SK-N-MC (cell line): ENCODE measurements around the gene TUBB2A.
"Not testable (repeated sequence)": the region's sequence is repeated elsewhere in the genome, so short reads cannot be mapped to it uniquely, and the experiment has no call there.

ENCODE experiments used
- DNase-seq: peaks from one replicate; pipeline ENCODE4 v3.0.0-alpha.2; 2011; ENCODE audit warnings: low read depth, low spot score
- H3K27ac ChIP-seq: fragments of 200-600 bp; sonication (generic); 2 replicates; pipeline ENCODE4 v1.5.1; 2016; ENCODE audit warnings: mixed run types
- H3K36me3 ChIP-seq: fragments of 200-600 bp; sonication (generic); 2 replicates; pipeline ENCODE4 v1.6.1; 2017; ENCODE audit warnings: antibody characterized with exemption, low read length, mixed read lengths; ENCODE audit not compliant: insufficient read depth
- H3K4me3 ChIP-seq: fragments of 200-600 bp; sonication (generic); 2 replicates; pipeline ENCODE4 v1.5.1; 2016
- H3K9ac ChIP-seq: fragments of 200-600 bp; sonication (generic); 2 replicates; pipeline ENCODE4 v1.8.0; 2017; ENCODE audit warnings: mixed run types, mixed read lengths; ENCODE audit not compliant: insufficient read length
- H3K9me3 ChIP-seq: fragments of 200-600 bp; sonication (generic); 2 replicates; pipeline ENCODE4 v1.6.1; 2017; ENCODE audit warnings: low read depth, mild to moderate bottlenecking, antibody characterized with exemption, low read length, moderate library complexity, mixed read lengths
- EZH2 ChIP-seq: fragments of 200-600 bp; sonication (generic); IDR thresholded peaks from one replicate; pipeline ENCODE4 v1.6.1; 2017; ENCODE audit warnings: antibody characterized with exemption
- FOXP2 ChIP-seq: optimal IDR thresholded peaks from 2 replicates; pipeline ENCODE3; 2011; ENCODE audit warnings: mild to moderate bottlenecking, moderate library complexity; ENCODE audit not compliant: insufficient read depth; ENCODE audit errors: extremely low read length, control extremely low read depth
- POLR2AphosphoS5 ChIP-seq: IDR thresholded peaks from 2 replicates; pipeline ENCODE4 v1.6.1; 2012; ENCODE audit warnings: mild to moderate bottlenecking, low read depth, low read length, borderline replicate concordance

TUBB2A gene

GRCh38 chr6:3157131-3157933 is at the start of gene TUBB2A:
TSS of gene TUBB2A (minus strand) at chr6:3157544. CDS start at chr6:3157463, 81 bp downstream.
- Histone ChIP-seq H3K36me3 (peaks cover 7% of the 10 kb centered on the region; the same call in 1 of the 2 replicates), H3K4me3 (peak within 1 kb of the TSS; percentile 89), H3K27ac (no peak within 1 kb of the TSS), H3K9me3 (no peaks in the 10 kb centered on the region), H3K9ac (peak within 1 kb of the TSS; percentile 83)
- TF ChIP-seq EZH2 (no peak), FOXP2 (no peak), POLR2AphosphoS5 (peak; percentile 90)
- no peak for DNase-seq

- no peak for DNase-seq
- Histone ChIP-seq H3K9me3 (no peaks in the 10 kb centered on the region), H3K36me3 (no peaks in the 10 kb centered on the region), H3K4me3 (no peak overlapping the region), H3K9ac (no peak overlapping the region), H3K27ac (no peak overlapping the region)
- TF ChIP-seq EZH2: no peak
Observed at GRCh38 chr6:3206339-3207015, 49.1 kb upstream of the TUBB2A start.

GRCh38 chr6:3205913-3206312 is 48.6 kb upstream of the TUBB2A start:
- no peak for DNase-seq

DNA sequence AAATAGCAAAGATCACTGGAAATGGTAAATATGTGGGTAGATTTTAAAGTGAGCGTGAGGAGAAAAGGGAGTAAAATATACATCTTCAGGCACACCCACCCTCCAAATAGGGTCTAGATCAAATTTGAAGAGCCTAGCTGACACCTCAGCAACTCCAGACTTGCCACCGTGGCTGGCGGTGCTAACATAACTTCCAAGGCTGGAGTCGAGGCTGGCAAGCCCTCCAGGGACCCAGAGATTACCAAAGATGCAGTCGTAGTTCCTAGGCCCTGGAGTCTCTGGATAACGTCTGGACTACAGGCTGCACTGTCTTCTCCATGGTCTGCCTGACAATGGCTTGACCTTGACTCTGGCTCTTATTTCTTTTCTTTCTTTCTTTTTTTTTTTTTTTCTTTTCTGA is 47.6 kb upstream of the TUBB2A start:
- no peak overlapping the region for H3K27ac ChIP-seq
- no peak for DNase-seq
- H3K9ac ChIP-seq: no peak overlapping the region
- TF ChIP-seq EZH2: no peak
- TF ChIP-seq POLR2AphosphoS5: no peak
- no peak for TF ChIP-seq FOXP2
- H3K9me3 ChIP-seq: no peaks in the 10 kb centered on the region
- no peak overlapping the region for H3K4me3 ChIP-seq
- H3K36me3 ChIP-seq: no peaks in the 10 kb centered on the region

More at GRCh38 chr6:3205913-3206312, 48.6 kb upstream of the TUBB2A start:
- H3K4me3 ChIP-seq: no peak overlapping the region
- H3K9ac ChIP-seq: no peak overlapping the region
- no peaks in the 10 kb centered on the region for H3K9me3 ChIP-seq
- TF ChIP-seq EZH2 (no peak), FOXP2 (no peak), POLR2AphosphoS5 (no peak)
- H3K36me3 ChIP-seq: no peaks in the 10 kb centered on the region
- no peak overlapping the region for H3K27ac ChIP-seq

GRCh38 chr6:3202999-3203696 is 45.8 kb upstream of the TUBB2A start:
- H3K9me3 ChIP-seq: no peaks in the 10 kb centered on the region
- H3K4me3 ChIP-seq: no peak overlapping the region
- DNase-seq: no peak
- H3K36me3 ChIP-seq: no peaks in the 10 kb centered on the region
- H3K9ac ChIP-seq: no peak overlapping the region
- no peak for TF ChIP-seq POLR2AphosphoS5
- no peak for TF ChIP-seq EZH2
- TF ChIP-seq FOXP2: no peak
- H3K27ac ChIP-seq: no peak overlapping the region

DNA sequence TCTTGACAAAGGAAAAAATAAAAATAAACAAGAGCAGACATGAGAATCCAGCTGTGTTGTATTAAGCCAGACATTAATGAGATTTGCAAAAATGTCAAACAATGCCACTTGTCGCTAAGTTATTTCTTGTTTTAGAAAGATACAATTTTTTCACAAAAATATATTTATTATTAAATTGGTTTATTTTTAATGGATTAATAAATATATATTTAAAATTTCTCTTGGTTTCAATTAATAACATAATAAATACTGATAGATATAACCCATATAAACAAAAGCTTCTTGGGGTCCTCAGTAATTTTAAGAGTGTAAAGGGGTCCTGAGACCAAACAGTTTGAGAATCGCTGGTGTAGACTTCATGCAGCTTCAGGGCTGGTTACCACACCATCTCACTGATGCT is 44.0 kb upstream of the TUBB2A start:
- no peak overlapping the region for H3K4me3 ChIP-seq
- TF ChIP-seq POLR2AphosphoS5 (no peak), EZH2 (no peak), FOXP2 (no peak)
- H3K9me3 ChIP-seq: no peaks in the 10 kb centered on the region
- no peak for DNase-seq
- H3K36me3 ChIP-seq: no peaks in the 10 kb centered on the region
- no peak overlapping the region for H3K27ac ChIP-seq
- H3K9ac ChIP-seq: no peak overlapping the region

DNA sequence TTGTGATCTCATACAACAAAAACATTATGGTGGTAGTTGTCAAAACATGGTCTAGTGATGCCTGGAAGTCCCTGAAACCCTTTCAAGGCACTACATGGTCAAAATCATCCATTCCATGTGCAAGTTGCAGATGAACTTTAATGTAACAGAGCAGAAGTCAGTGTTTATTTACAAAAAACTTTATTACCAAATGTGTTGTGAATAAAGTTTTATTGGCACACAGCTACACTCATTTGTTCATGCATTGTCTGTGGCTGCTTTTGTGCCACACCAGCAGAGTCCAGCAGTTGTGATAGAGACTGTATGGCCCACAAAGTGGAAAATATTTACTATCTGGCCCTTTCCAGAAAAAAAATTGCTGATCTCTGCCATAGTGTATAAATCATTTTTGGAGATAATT is 43.3 kb upstream of the TUBB2A start:
- Histone ChIP-seq H3K4me3 (no peak overlapping the region), H3K9ac (no peak overlapping the region), H3K36me3 (no peaks in the 10 kb centered on the region), H3K9me3 (no peaks in the 10 kb centered on the region), H3K27ac (no peak overlapping the region)
- DNase-seq: no peak
- TF ChIP-seq EZH2: no peak
- no peak for TF ChIP-seq POLR2AphosphoS5
- no peak for TF ChIP-seq FOXP2

GRCh38 chr6:3199382-3199781 is 42.0 kb upstream of the TUBB2A start:
- Histone ChIP-seq H3K27ac (no peak overlapping the region), H3K4me3 (no peak overlapping the region), H3K9me3 (no peaks in the 10 kb centered on the region), H3K36me3 (no peaks in the 10 kb centered on the region), H3K9ac (no peak overlapping the region)
- TF ChIP-seq POLR2AphosphoS5 (no peak), FOXP2 (no peak), EZH2 (no peak)
- no peak for DNase-seq

DNA sequence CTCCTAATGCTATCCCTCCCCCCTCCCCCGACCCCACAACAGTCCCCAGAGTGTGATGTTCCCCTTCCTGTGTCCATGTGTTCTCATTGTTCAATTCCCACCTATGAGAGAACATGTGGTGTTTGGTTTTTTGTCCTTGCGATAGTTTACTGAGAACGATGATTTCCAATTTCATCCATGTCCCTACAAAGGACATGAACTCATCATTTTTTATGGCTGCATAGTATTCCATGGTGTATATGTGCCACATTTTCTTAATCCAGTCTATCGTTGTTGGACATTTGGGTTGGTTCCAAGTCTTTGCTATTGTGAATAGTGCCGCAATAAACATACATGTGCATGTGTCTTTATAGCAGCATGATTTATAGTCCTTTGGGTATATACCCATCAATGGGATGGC is 40.4 kb upstream of the TUBB2A start:
- not testable (repeated sequence) for H3K27ac ChIP-seq, DNase-seq, H3K9me3 ChIP-seq, H3K9ac ChIP-seq, H3K36me3 ChIP-seq, H3K4me3 ChIP-seq
